Measurements from ENCODE around the gene ZDHHC14.

GRCh38 chr6:157570104-157570503 is 189.1 kb downstream of the ZDHHC14 start:
- no peak for TF ChIP-seq POLR2A (IDR thresholded peaks at IDR 0.05; ENCODE audit: low read length)
- no peak for TF ChIP-seq GATA1 (IDR thresholded peaks at IDR 0.05; ENCODE audit: low read depth, low read length)
